ENCODE measurements around the gene LSM3.

LSM3 gene

GRCh38 chr3:14144423-14145075 is 34.1 kb upstream of the LSM3 start:
- no peak for DNase-seq
- peak overlapping the region; percentile 95 for H3K27ac Mint-ChIP-seq
- no peaks in the 10 kb centered on the region for H3K9me3 Mint-ChIP-seq
- H3K36me3 Mint-ChIP-seq (ENCODE audit: low read depth), result peaks cover 25% of the 10 kb centered on the region
- no peak for TF ChIP-seq CTCF (IDR thresholded peaks at IDR 0.05)
- no peak overlapping the region for H3K4me3 Mint-ChIP-seq
- H3K27me3 Mint-ChIP-seq (ENCODE audit: low read depth, poor library complexity), result no peaks in the 10 kb centered on the region
- peaks cover 21% of the 10 kb centered on the region for H3K4me1 Mint-ChIP-seq

GRCh38 chr3:14145236-14145635 is 33.4 kb upstream of the LSM3 start:
- no peak for DNase-seq
- no peak for TF ChIP-seq CTCF (IDR thresholded peaks at IDR 0.05)
- H3K27ac Mint-ChIP-seq, result peak overlapping the region; percentile 79
- H3K9me3 Mint-ChIP-seq, result no peaks in the 10 kb centered on the region
- peaks cover 21% of the 10 kb centered on the region for H3K4me1 Mint-ChIP-seq
- H3K27me3 Mint-ChIP-seq (ENCODE audit: low read depth, poor library complexity), result no peaks in the 10 kb centered on the region
- H3K36me3 Mint-ChIP-seq (ENCODE audit: low read depth), result peaks cover 26% of the 10 kb centered on the region
- H3K4me3 Mint-ChIP-seq, result no peak overlapping the region

DNA sequence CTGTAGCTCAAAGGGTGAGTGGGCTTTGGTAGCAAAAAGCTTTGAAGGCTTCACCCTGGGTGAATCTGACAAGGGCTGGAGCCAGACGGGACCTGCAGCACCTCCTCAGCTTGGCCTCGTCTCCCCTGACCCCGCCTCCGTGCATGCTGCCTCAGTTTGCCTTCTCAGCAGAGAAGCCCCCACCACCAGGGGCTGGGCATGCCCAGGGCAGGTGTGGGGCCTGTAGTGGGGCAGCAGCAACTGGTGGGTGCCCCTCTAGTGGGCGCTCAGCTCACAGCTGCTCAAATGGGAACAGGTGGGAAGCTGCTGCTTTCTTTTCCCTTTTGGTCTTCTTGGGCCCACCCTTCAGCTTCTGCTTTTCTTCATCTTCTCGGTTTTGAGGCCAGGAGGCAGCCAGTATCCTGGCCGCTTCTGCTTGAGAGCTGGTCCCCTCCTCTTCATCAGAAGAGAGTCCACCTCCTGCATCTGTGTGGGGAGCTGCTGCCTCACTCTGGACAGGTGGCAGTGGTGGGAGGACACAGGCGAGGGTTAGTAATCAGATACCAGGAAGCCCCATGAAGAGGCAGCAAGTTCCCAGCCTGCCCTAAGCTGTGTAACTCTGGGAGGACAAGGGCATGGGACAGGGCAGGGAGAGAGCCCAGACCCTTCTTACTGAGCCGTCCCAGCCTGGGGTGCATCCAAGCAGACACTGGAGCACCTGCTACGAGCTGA is 32.8 kb upstream of the LSM3 start:
- peak overlapping the region; percentile 80 for H3K27ac Mint-ChIP-seq
- no peak for DNase-seq
- no peak overlapping the region for H3K4me3 Mint-ChIP-seq
- no peak for TF ChIP-seq CTCF (IDR thresholded peaks at IDR 0.05)
- peaks cover 21% of the 10 kb centered on the region for H3K4me1 Mint-ChIP-seq
- H3K9me3 Mint-ChIP-seq, result no peaks in the 10 kb centered on the region
- H3K36me3 Mint-ChIP-seq (ENCODE audit: low read depth), result peaks cover 32% of the 10 kb centered on the region
- no peaks in the 10 kb centered on the region for H3K27me3 Mint-ChIP-seq (ENCODE audit: low read depth, poor library complexity)

- no peak for TF ChIP-seq CTCF (IDR thresholded peaks at IDR 0.05)
- Mint-ChIP-seq H3K36me3 (ENCODE audit: low read depth) (peaks cover 34% of the 10 kb centered on the region), H3K4me1 (peaks cover 21% of the 10 kb centered on the region), H3K4me3 (no peak overlapping the region), H3K27me3 (ENCODE audit: low read depth, poor library complexity) (no peaks in the 10 kb centered on the region), H3K9me3 (no peaks in the 10 kb centered on the region), H3K27ac (peak overlapping the region; percentile 80)
- DNase-seq, result no peak
Observed at GRCh38 chr3:14146381-14147065, 32.1 kb upstream of the LSM3 start.

GRCh38 chr3:14147066-14147435 is 31.6 kb upstream of the LSM3 start:
- Mint-ChIP-seq H3K36me3 (ENCODE audit: low read depth) (peaks cover 30% of the 10 kb centered on the region), H3K27me3 (ENCODE audit: low read depth, poor library complexity) (no peaks in the 10 kb centered on the region), H3K4me3 (no peak overlapping the region), H3K9me3 (no peaks in the 10 kb centered on the region), H3K4me1 (peaks cover 21% of the 10 kb centered on the region), H3K27ac (no peak overlapping the region)
- DNase-seq, result no peak
- no peak for TF ChIP-seq CTCF (IDR thresholded peaks at IDR 0.05)

Measured in nephron progenitor cell (in vitro differentiated cells).